Measurements from ENCODE around the gene CENPB. TPM values are rescaled to one million over a fixed set of nuclear protein-coding genes. Genes with fewer than 3 reads are reported as not detected.

Gene CENPB
- total and polyA plus RNA-seq, 10 of the 15 experiments (the other 5 are each of a cell fraction or from before 2014, with no cell fraction given): 0.16 to 71.2 (median 14.0) TPM

DNA sequence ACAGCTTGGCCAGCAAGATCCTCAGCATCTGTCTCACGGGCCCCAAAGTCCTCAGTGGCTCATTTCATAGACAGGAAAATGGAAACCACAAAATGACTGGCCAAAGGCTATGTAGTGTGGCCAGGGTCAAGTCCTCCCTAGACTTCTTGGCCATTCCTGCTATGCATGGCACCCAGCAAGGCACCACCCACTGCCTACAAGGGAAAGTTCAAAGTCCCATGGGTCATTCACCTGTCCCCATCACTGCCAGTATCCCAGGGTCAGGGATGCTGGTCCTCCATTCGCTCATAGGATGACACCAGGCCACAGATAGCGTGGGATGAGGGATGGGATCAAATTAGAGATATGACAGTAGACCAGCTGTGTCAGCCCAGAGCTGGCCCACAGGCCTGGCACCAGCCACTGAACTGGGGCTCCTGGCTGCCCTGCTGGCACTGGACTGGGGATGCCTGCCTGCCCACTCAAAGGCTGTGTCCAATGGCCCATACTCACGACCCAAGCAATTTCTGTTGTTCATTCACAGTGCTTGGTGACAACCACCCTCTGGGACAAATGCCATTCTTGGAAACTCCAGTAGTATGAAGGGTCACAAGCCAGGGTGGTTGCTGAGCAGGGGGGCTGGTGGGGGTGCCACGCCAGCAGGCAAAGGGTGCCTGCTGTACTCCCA, 30.6 kb downstream of the CENPB start:
- BruUV-seq (replicated peaks): no TSS peak
- SMC1A ChIA-PET (ENCODE audit: uncharacterized antibody, unreplicated experiment): no interaction called here
- WGBS (ENCODE audit: insufficient coverage, insufficient replicate concordance, low lambda C conversion rate, missing lambda C conversion rate): 65% methylated on average over 5 of the region's 5 CpGs

More for the DNA sequence above, 30.6 kb downstream of the CENPB start:
- Histone ChIP-seq H3K27me3 (replicated peaks in 1 of 2; ENCODE audit: control insufficient read depth in 2 of 2, insufficient read depth in 2 of 2, low read length in 1 of 2) (no peaks in the 10 kb centered on the region), H2AFZ (ENCODE audit: control insufficient read depth, low read depth, low read length) (no peak overlapping the region), H3K9ac (ENCODE audit: control insufficient read depth, insufficient read depth, low read length) (no peak overlapping the region), H3K27ac (ENCODE audit: control insufficient read depth, insufficient read depth) (no peak overlapping the region), H3K79me2 (ENCODE audit: control insufficient read depth, insufficient read depth, low read length) (no peaks in the 10 kb centered on the region), H3K4me1 (ENCODE audit: control insufficient read depth, insufficient read depth, low read length) (peaks cover under 1% of the 10 kb centered on the region; the same call in 1 of the 2 replicates), H4K20me1 (ENCODE audit: control insufficient read depth, insufficient read depth) (no peaks in the 10 kb centered on the region), H3K9me3 (replicated peaks; ENCODE audit: control insufficient read depth, insufficient read depth, low read length) (no peaks in the 10 kb centered on the region), H3K4me3 (no peak overlapping the region), H3K4me2 (ENCODE audit: control insufficient read depth, insufficient read depth) (no peak overlapping the region), H3K36me3 (ENCODE audit: control insufficient read depth in 2 of 2, insufficient read depth in 2 of 2, low read length in 1 of 2) (peaks cover 0 to 2% of the 10 kb centered on the region in 2 experiments; a peak in 1 of 4 replicates)
- intact Hi-C loops (cut with micrococcal nuclease; ENCODE audit: unreplicated experiment): no loop called here
- no peak for FAIRE-seq
- CTCF ChIA-PET: interaction anchor here (1.6 to 4.1 kb wide), 3 partner anchors 8 to 12 kb away, joined by 4 to 52 read pairs (median 29); partner anchors contain the start of gene ADISSP
- ATAC-seq: no peak
- POLR2A ChIA-PET: no interaction called here
- TF ChIP-seq CHD2 (IDR thresholded peaks at IDR 0.05; ENCODE audit: borderline replicate concordance, low read depth, low read length) (no peak), KAT2A (conservative IDR thresholded peaks at IDR 0.05; ENCODE audit: control insufficient read depth, low read depth, low read length) (no peak), NFYA (IDR thresholded peaks at IDR 0.05; ENCODE audit: borderline replicate concordance, low read depth, low read length) (no peak), POLR2AphosphoS5 (IDR thresholded peaks at IDR 0.05; ENCODE audit: low read length) (no peak), JUNB (IDR thresholded peaks at IDR 0.05) (no peak)
- TF ChIP-seq, protein P1, sequence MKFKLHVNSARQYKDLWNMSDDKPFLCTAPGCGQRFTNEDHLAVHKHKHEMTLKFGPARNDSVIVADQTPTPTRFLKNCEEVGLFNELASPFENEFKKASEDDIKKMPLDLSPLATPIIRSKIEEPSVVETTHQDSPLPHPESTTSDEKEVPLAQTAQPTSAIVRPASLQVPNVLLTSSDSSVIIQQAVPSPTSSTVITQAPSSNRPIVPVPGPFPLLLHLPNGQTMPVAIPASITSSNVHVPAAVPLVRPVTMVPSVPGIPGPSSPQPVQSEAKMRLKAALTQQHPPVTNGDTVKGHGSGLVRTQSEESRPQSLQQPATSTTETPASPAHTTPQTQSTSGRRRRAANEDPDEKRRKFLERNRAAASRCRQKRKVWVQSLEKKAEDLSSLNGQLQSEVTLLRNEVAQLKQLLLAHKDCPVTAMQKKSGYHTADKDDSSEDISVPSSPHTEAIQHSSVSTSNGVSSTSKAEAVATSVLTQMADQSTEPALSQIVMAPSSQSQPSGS (IDR thresholded peaks at IDR 0.05; ENCODE audit: low read length): no peak
- TF ChIP-seq, protein P2, sequence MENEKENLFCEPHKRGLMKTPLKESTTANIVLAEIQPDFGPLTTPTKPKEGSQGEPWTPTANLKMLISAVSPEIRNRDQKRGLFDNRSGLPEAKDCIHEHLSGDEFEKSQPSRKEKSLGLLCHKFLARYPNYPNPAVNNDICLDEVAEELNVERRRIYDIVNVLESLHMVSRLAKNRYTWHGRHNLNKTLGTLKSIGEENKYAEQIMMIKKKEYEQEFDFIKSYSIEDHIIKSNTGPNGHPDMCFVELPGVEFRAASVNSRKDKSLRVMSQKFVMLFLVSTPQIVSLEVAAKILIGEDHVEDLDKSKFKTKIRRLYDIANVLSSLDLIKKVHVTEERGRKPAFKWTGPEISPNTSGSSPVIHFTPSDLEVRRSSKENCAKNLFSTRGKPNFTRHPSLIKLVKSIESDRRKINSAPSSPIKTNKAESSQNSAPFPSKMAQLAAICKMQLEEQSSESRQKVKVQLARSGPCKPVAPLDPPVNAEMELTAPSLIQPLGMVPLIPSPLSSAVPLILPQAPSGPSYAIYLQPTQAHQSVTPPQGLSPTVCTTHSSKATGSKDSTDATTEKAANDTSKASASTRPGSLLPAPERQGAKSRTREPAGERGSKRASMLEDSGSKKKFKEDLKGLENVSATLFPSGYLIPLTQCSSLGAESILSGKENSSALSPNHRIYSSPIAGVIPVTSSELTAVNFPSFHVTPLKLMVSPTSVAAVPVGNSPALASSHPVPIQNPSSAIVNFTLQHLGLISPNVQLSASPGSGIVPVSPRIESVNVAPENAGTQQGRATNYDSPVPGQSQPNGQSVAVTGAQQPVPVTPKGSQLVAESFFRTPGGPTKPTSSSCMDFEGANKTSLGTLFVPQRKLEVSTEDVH (IDR thresholded peaks at IDR 0.05; ENCODE audit: low read depth, partially characterized antibody): no peak
- TF ChIP-seq, protein P3, sequence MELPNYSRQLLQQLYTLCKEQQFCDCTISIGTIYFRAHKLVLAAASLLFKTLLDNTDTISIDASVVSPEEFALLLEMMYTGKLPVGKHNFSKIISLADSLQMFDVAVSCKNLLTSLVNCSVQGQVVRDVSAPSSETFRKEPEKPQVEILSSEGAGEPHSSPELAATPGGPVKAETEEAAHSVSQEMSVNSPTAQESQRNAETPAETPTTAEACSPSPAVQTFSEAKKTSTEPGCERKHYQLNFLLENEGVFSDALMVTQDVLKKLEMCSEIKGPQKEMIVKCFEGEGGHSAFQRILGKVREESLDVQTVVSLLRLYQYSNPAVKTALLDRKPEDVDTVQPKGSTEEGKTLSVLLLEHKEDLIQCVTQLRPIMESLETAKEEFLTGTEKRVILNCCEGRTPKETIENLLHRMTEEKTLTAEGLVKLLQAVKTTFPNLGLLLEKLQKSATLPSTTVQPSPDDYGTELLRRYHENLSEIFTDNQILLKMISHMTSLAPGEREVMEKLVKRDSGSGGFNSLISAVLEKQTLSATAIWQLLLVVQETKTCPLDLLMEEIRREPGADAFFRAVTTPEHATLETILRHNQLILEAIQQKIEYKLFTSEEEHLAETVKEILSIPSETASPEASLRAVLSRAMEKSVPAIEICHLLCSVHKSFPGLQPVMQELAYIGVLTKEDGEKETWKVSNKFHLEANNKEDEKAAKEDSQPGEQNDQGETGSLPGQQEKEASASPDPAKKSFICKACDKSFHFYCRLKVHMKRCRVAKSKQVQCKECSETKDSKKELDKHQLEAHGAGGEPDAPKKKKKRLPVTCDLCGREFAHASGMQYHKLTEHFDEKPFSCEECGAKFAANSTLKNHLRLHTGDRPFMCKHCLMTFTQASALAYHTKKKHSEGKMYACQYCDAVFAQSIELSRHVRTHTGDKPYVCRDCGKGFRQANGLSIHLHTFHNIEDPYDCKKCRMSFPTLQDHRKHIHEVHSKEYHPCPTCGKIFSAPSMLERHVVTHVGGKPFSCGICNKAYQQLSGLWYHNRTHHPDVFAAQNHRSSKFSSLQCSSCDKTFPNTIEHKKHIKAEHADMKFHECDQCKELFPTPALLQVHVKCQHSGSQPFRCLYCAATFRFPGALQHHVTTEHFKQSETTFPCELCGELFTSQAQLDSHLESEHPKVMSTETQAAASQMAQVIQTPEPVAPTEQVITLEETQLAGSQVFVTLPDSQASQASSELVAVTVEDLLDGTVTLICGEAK (IDR thresholded peaks at IDR 0.05; ENCODE audit: borderline replicate concordance): no peak
- TF ChIP-seq, protein P4, sequence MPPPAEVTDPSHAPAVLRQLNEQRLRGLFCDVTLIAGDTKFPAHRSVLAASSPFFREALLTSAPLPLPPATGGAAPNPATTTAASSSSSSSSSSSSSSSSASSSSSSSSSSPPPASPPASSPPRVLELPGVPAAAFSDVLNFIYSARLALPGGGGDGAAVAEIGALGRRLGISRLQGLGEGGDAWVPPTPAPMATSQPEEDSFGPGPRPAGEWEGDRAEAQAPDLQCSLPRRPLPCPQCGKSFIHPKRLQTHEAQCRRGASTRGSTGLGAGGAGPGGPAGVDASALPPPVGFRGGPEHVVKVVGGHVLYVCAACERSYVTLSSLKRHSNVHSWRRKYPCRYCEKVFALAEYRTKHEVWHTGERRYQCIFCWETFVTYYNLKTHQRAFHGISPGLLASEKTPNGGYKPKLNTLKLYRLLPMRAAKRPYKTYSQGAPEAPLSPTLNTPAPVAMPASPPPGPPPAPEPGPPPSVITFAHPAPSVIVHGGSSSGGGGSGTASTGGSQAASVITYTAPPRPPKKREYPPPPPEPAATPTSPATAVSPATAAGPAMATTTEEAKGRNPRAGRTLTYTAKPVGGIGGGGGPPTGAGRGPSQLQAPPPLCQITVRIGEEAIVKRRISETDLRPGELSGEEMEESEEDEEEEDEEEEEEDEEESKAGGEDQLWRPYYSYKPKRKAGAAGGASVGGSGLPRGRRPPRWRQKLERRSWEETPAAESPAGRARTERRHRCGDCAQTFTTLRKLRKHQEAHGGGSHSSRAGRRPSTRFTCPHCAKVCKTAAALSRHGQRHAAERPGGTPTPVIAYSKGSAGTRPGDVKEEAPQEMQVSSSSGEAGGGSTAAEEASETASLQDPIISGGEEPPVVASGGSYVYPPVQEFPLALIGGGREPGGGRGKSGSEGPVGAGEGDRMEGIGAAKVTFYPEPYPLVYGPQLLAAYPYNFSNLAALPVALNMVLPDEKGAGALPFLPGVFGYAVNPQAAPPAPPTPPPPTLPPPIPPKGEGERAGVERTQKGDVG (CRISPR knock-in tag; IDR thresholded peaks at IDR 0.05): no peak
- DNase-seq (ENCODE audit: low read depth, low spot score): no peak
- in situ Hi-C loops (cut with MboI): no loop called here
- RAD21 ChIA-PET (ENCODE audit: unreplicated experiment): no interaction called here
